GM18526 (cell line): ENCODE measurements around the gene PTPA.

Experiments
- POLR2A ChIP-seq: IDR thresholded peaks from 3 replicates; pipeline ENCODE4 v1.6.1; 2011; ENCODE audit not compliant: insufficient read length; ENCODE audit errors: extremely low read depth

The PTPA gene

DNA sequence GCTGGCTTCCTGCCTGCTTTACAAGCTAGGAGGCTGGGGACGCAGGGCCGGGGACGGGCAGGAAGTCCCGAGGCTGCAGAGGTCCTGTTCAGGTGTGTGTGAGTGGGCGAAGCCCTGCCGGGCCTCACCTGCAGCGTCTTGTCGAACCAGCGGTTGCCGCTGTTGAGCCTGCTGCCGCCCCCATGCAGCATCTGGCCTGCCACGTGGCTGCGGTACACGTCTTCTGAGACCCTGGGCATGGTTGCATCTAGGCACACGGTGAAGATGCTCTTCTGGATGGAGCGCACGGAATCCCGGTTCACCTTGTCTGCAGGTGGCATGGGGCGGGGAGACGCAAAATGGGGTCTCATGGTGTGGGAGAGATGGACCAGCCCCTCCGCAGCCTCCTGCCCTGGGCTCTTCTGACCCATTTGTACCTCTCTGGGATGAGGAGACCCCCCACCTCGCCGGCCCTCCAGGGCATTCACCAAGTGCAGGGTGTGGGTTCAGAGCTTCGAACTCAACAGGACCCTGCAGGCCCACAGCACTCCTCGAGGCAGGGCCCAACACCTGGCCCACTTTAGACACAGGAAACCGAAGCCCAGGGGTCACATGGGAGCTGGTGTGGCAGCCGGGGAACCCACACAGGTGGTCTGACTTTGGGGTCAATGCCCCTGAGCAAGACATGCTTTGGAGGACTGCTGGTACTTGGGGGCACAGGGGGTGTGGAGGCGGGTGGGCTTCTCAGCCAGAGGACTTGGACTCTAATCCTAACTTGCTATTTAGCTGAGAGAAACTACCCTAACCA is 10.6 kb upstream of the PTPA start:
- TF ChIP-seq POLR2A: no peak

DNA sequence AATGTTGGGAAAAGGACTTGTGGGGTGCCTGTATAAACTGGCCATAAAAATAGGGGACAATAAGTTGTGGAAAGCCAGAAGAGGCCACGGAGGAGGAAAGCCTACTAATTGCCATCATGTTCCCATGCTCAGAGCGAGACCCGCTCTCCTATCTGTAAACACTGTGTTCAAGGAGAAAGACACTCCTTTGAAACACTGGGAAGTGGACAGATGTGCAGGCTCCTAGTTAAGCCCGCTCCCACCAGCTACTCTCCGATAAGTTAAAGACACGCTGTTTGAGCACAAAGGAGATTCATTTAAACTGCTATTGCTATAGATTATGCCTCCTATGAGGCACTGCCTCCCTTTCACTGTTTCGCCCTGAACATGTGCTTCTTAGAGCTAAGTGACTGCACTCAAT is 9.9 kb upstream of the PTPA start:
- TF ChIP-seq POLR2A: no peak

DNA sequence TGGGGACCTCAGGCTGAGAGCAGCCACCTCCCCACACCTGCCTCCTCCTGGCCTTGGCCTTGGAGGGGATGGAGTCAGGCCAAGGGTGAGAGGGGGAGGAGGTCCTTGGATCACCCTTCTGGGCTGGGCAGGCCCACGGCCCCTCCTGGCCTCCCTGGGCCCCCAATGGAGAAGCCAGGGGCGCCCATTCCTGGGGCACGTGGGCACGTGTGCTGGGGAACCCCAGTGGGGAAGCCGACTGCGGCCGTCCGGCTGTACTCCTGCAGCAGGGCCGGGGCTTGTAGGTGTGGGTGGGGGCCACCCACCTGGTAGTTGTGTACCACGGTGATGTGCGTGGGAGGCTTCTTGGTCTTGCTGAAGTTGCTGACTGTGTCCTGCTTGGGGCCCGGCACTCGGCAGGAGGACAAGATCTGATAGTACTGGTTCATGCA is 9.1 kb upstream of the PTPA start:
- no peak for TF ChIP-seq POLR2A

DNA sequence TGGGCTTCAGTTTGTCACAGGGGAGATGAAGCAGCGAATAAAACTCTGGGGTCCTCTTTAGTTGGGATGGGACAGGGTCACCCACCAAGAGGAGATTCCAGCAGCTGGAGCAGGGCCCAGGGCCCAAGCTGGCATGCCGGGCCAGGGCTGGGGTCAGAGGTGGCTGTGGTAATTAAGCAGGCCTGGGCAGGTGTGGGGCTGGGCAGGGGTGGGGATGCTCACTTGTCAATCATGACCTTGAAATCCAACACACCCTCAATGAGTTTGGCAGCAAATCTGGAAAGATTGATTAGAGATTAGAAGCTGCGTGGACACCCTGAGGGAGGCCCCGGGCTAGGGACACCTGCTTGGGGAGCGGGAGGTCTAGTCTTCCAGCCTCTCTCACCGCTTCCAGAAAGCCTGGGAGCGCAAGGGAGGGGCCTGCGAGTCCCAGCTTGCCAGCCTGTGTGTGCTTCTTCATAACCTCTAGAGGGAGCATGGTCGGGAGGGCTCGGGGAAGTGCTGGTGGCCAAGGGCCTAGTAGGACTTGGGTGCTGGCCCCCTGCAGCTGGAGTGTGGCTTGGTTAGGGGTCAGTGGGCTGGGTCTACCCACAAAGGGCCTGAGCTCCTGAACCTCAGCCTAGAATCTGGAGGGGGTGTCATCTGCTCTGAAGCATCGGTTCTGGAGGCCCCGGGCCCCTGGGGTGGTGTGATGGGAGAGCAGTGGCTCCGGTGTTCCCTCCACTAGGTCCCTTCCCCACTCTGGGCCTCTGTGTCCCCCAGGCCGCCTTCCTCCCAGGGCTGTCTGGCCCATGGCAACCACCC is 8.2 kb upstream of the PTPA start:
- no peak for TF ChIP-seq POLR2A

DNA sequence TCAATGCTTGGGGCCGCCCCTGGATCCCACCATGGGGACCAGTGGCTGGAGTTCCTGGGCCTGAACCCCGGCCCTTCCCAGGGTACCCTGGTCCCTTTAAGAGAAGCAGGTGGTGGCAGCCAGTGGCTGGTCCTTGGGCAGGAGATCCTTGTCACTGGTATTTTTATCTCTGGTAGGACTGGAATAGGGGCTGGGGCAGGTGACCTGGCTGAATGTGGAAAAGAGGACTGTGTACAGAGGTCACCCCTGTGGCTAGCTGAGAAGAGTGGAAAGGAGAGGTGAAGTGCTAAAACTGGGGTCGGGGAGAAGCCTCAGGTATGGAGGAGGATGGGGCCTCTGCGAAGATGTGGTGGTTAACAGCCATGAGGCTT is 7.6 kb upstream of the PTPA start:
- no peak for TF ChIP-seq POLR2A

DNA sequence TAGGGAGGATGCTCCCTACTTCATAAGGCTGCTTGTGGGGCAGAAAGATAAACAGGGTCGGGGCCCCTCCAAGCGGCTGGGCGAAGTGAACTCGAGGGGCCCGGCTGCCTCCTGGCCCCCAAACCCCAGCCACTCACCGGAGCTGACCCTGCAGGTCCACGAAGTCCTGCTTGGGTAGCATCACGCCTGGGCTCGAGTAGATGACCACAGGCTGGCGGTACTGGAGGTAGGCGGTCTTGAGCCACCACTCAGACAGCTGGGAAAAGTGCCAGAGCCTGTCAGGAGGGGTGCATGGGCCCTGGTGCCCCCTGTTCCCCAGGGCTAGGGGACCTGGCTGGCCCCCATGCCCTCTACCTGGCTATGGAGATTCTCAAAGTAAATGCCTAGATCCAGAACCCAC is 7.2 kb upstream of the PTPA start:
- no peak for TF ChIP-seq POLR2A

DNA sequence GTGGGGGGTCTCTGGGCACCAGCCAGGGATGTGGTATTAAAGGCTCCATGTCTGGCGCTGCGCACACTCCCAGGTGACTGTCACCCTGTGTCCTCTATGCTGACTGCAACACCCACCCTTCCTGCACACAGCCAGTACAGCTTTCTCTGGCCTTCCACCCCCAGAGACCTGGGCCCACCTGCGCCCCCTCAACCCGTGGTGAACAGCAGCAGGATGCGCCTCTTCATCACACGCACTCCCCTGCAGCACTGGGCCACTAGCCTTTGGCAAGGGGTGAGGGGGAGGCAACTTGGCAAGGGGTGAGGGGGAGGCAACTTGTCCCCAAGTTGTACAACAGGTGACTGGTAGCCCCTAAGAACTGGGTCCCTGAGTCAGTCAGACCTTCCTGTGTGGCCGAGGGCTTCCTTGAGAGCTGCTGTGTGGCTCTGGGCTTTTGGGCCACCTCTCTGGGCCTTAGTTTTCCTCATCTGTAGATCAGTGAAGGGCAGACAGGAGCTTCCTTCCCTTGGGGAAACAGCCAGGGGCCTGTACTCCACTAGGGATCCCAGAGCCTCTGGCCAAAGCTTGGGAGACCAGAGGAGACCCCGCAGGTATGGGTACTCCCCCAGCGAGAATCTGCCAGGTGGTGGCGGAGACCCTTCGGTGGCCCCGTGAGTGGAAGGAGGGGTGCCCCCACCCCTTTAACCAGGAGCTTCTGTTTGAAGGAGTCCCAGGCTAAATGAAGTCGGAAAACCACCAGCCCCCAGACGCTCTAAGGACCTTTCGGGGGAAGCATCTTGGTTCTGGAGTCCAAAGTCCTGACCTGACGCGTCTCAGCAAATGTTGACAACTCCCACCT is 5.1 kb upstream of the PTPA start:
- no peak for TF ChIP-seq POLR2A

DNA sequence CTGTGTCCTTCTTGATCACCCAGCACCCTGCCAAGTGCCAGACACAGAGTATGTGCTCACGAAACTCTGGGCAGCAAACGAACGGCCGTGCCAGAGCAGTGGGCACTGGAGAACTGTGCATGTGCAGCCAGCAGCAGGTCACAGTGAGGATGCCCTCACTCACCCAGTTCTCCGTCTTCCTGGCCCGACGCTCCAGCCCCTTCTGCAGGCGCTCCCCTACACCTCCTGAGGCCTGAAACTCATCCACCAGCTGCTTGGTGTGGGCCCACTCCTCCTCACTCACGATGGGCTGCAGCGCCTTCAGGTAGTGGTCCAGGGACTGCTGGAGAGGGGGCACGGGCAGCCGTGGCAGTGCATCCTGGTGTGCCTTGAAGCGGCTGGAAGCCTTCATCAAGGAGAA is 3.6 kb upstream of the PTPA start:
- TF ChIP-seq POLR2A: no peak

DNA sequence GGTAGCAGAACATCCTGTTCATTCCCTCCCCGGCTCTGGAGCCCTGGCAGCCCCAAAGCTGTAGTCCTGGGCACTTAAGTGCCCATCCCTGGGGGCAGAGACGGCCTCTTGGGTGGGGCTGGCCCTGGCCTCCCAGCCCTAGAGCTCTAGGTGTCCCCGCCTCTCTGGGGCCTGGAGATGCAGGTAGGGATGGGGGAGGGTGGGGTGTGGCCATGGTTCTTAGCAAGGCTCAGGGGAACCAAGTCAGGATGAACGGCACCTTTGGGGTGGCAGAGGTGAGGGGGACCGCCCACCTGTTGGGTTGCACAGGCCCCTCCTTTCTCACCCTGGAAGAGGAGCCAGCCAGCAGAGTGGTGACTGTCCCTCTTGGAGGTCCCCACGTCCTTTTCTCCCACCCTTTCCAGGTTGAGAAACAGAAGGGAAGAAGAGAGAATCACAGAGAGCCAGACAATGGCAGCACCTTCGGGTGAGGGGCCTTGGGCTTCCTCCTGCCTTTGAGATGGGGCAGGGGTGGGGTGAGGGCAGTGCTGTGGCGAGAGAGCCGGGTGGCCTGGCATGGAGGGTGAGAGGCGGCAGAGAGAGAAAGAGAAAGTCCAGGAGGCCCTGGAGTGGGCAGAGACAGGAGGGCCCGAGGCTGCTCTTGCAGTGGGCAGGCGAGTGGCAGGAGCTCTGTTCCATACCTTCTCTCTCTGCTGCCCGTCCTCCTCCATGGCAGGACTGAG is 3.0 kb upstream of the PTPA start:
- TF ChIP-seq POLR2A: no peak

DNA sequence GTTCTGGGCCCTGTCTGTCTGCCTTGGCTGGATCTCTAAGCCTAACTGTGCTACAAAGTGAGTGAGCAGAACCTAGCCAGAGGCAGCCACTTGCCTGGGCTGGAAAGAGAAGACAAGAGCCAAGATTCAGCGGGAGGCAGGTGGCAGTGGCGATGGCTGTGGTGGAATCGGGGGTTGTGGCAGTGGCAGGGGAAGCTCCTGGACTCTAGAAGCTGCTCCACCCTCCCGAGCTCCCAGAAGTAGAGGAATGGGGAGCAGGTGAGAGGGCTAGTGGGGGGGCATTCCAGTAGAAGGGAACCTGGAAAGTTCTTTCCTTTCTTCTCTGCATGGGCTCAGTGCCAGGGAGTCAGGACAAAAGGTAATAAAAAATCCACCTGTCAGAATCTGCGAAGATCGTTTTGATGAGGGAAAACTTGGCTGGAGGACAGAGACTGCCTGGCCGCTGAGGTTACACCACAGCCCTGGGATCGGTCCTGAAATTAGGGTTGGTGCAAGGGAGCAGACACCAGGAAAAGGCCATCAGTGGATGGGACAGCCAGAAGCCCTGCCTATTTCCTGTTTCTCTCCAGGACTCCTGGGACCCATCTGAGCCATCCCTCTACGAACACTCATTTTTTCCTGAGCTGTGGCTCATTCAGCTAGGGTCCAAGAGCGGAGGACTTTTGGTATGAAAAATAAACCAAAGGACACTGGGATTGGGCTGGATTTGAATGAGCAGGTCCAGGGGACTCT is 2.2 kb upstream of the PTPA start:
- no peak for TF ChIP-seq POLR2A

DNA sequence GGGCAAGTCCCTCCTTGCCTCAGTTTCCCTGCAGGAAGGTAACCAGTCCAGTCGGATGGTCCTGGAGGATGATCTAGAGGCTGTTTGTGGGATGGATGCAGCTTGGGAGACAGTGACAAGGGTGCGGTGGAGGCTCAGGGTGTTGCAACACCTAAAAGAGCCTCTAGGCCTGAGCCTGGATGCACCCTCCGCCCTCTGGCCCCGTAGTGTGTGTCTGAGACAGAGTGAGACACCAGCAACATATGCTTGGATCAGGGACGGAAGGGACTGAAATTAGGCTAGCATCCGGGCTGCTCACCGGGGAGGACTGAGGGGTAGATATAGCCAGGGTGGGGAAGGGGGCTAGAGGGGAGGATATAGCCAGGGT is 1.7 kb upstream of the PTPA start:
- no peak for TF ChIP-seq POLR2A

DNA sequence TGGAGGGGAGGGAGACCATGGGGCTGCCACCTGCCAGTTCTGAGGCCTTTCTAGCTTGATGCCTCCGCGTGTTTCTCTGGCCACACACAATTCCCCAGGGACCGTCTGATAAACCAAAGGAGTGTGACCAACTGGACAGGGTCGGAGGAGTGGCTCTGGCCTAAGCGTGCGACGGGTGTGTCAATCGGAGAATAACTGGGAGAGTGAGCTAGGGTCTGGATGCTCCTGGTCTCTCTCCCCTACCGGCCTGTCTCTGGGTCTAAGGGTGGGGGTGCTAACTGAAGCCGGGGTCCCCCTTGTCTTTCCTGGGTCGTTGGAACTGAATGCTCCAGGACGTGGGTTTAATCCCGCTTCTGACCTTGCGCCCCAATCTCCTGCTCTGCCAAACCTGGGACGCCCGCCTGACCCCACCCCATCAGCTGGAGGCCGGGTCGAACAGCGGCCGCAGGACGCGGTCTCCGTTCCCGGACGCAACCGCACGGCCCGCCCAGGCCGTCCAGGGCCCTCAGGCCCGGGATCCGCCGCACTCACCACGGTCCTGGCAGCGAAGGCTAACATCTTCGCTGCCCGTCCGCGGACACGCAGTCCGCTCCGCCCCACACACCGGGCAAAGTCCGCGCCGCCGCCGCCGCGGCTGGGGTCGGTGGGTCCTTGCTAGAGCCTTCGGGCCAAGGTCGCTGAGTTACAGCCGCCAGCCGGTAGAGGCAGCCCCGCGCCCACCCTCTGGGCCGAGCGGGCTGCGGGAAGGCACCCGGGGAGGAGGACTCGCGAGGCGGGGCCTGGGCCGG is 1.1 kb upstream of the PTPA start:
- no peak for TF ChIP-seq POLR2A

DNA sequence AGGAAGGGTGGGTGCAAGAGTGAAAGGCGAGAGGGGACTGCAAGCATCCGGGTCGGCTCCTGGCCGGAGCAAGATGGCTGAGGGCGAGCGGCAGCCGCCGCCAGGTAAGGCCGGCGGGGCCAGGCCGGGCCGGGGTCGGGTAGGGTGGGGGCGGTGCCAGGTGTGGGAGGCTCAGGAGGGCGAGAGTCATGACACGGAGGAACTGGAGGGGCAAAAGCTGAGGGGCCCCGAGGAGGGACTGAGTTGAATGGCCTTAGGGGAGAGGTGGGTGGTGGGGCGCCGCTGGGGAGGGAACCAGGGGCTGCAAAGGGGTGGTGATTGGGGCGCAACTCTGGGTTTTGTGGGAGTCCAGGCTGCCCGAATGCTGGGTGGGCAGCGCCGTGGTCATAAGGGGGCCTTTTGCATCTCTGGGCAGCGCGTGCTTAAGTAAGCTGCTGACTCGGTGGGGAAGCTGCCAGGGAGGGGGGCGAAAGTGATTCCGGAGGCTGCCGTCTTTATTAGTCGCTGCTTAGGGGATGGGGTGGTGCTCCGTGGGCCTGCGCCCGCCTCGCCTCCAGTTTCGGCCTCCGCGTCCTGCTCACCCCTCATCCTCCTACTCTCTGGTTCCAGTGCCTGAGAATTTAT is 425 bp downstream of the PTPA start:
- TF ChIP-seq POLR2A: no peak
